Neural progenitor cell (in vitro differentiated cells): Measurements from ENCODE around the gene F2RL3. TPM values are rescaled to one million over a fixed set of nuclear protein-coding genes. Genes with fewer than 3 reads are reported as not detected.
A peak's percentile ranks its signal among the peaks of the same experiment; 100 is the strongest.

ENCODE experiments used
- DNase-seq: peaks from one replicate; pipeline ENCODE4 v3.0.0-alpha.2; 2016; ENCODE audit warnings: low spot score
- H2AFZ ChIP-seq: fragments of 200-600 bp; sonication (generic); replicated peaks from 2 replicates; pipeline ENCODE4 v1.6.1; 2016; ENCODE audit warnings: antibody characterized with exemption
- H3F3A ChIP-seq: fragments of 200-600 bp; sonication (generic); 2 replicates; pipeline ENCODE4 v1.6.1; 2016; ENCODE audit warnings: antibody characterized with exemption, low read depth
- H3K27ac ChIP-seq: fragments of 200-600 bp; sonication (generic); 2 replicates; pipeline ENCODE4 v1.5.1; 2016; ENCODE audit warnings: mild to moderate bottlenecking
- H3K27me3 ChIP-seq: fragments of 200-600 bp; sonication (generic); 2 replicates; pipeline ENCODE4 v1.6.1; 2016; ENCODE audit warnings: mild to moderate bottlenecking, moderate library complexity
- H3K36me3 ChIP-seq: fragments of 200-600 bp; sonication (generic); 2 replicates; pipeline ENCODE4 v1.5.1; 2016
- H3K4me1 ChIP-seq: fragments of 200-600 bp; sonication (generic); 2 replicates; pipeline ENCODE4 v1.6.1; 2016; ENCODE audit warnings: mixed run types
- H3K4me2 ChIP-seq: fragments of 200-600 bp; sonication (generic); 2 replicates; pipeline ENCODE4 v1.6.1; 2016
- H3K4me3 ChIP-seq: fragments of 200-600 bp; sonication (generic); 2 replicates; pipeline ENCODE4 v1.5.1; 2016
- H3K79me2 ChIP-seq: fragments of 200-600 bp; sonication (generic); 2 replicates; pipeline ENCODE4 v1.6.1; 2016; ENCODE audit warnings: low read depth
- H3K9ac ChIP-seq: fragments of 200-600 bp; sonication (generic); 2 replicates; pipeline ENCODE4 v1.6.1; 2016
- H3K9me3 ChIP-seq: fragments of 200-600 bp; sonication (generic); 2 replicates; pipeline ENCODE4 v1.5.1; 2016; ENCODE audit warnings: low read depth
- H4K20me1 ChIP-seq: fragments of 200-600 bp; sonication (generic); 2 replicates; pipeline ENCODE4 v1.6.1; 2016; ENCODE audit warnings: low read depth
- H3K27ac Mint-ChIP-seq: 3 replicates; pipeline ENCODE4 v1.8.0; 2021; ENCODE audit warnings: mixed read lengths
- H3K27me3 Mint-ChIP-seq: 2 replicates; pipeline ENCODE4 v1.8.0; 2022; ENCODE audit warnings: low read depth, mild to moderate bottlenecking, inconsistent platforms, moderate library complexity, mixed read lengths; ENCODE audit not compliant: insufficient read depth
- H3K36me3 Mint-ChIP-seq: 3 replicates; pipeline ENCODE4 v1.8.0; 2021; ENCODE audit warnings: mixed read lengths
- H3K4me1 Mint-ChIP-seq: 3 replicates; pipeline ENCODE4 v1.8.0; 2021; ENCODE audit warnings: mixed read lengths
- H3K4me3 Mint-ChIP-seq: 3 replicates; pipeline ENCODE4 v1.8.0; 2021; ENCODE audit warnings: mild to moderate bottlenecking, moderate library complexity, mixed read lengths
- H3K9me3 Mint-ChIP-seq: 3 replicates; pipeline ENCODE4 v1.8.0; 2020; ENCODE audit warnings: mixed read lengths
- EZH2 ChIP-seq: fragments of 200-600 bp; sonication (generic); IDR thresholded peaks from 2 replicates; pipeline ENCODE4 v1.6.1; 2017; ENCODE audit warnings: antibody characterized with exemption, mild to moderate bottlenecking, moderate library complexity
- EZH2phosphoT487 ChIP-seq: fragments of 200-600 bp; sonication (generic); IDR thresholded peaks from 2 replicates; pipeline ENCODE4 v1.6.1; 2017; ENCODE audit warnings: antibody characterized with exemption
- total RNA-seq: library from RNA; depleted of rRNA; stranded (reverse); fragments of >200 nt; gene quantifications from 2 replicates; pipeline ENCODE4 v1.2.3, GENCODE V29; 2015; ENCODE audit warnings: low replicate concordance
- TF ChIP-seq, protein P1 (sequence below): fragments of 200-600 bp; sonication (generic); IDR thresholded peaks from 2 replicates; pipeline ENCODE4 v1.5.1; 2017; ENCODE audit warnings: antibody characterized with exemption, mild to moderate bottlenecking

The F2RL3 gene
- total RNA-seq, 1 donor from 2014 or later = not detected

DNA sequence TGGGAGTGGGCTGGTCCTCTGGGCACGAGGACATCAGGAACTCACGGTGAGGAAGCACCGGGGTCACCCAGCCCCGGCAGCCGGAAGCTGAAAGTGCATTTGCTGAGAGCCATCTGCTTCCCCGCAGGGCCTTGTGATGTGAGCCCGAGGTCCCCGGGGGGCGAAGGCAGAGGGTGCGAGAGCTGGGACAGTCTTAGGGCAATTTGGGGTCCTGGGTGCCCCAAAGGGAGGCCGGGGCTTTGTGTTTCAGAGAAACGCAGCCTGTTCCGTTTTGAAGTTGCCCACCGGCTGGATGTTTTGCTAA is 4.8 kb downstream of the F2RL3 start:
- H4K20me1 ChIP-seq = no peaks in the 10 kb centered on the region
- Mint-ChIP-seq H3K27me3 (peaks cover 9% of the 10 kb centered on the region), H3K9me3 (no peaks in the 10 kb centered on the region), H3K27ac (no peak overlapping the region), H3K4me1 (peaks cover 8% of the 10 kb centered on the region), H3K36me3 (no peaks in the 10 kb centered on the region), H3K4me3 (no peak overlapping the region)
- no peaks in the 10 kb centered on the region for H3K9me3 ChIP-seq
- no peak overlapping the region for H3K4me2 ChIP-seq
- H3K27ac ChIP-seq = no peak overlapping the region
- peaks cover 28% of the 10 kb centered on the region for H3K27me3 ChIP-seq
- H2AFZ ChIP-seq = no peak overlapping the region
- TF ChIP-seq EZH2phosphoT487 (no peak), EZH2 (no peak)
- TF ChIP-seq, protein P1, sequence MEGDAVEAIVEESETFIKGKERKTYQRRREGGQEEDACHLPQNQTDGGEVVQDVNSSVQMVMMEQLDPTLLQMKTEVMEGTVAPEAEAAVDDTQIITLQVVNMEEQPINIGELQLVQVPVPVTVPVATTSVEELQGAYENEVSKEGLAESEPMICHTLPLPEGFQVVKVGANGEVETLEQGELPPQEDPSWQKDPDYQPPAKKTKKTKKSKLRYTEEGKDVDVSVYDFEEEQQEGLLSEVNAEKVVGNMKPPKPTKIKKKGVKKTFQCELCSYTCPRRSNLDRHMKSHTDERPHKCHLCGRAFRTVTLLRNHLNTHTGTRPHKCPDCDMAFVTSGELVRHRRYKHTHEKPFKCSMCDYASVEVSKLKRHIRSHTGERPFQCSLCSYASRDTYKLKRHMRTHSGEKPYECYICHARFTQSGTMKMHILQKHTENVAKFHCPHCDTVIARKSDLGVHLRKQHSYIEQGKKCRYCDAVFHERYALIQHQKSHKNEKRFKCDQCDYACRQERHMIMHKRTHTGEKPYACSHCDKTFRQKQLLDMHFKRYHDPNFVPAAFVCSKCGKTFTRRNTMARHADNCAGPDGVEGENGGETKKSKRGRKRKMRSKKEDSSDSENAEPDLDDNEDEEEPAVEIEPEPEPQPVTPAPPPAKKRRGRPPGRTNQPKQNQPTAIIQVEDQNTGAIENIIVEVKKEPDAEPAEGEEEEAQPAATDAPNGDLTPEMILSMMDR = no peak
- peaks cover 5% of the 10 kb centered on the region for H3F3A ChIP-seq
- no peaks in the 10 kb centered on the region for H3K36me3 ChIP-seq
- H3K4me1 ChIP-seq = no peaks in the 10 kb centered on the region
- H3K79me2 ChIP-seq = no peaks in the 10 kb centered on the region
- no peak for DNase-seq
- H3K4me3 ChIP-seq = no peak overlapping the region
- H3K9ac ChIP-seq = no peak overlapping the region

- no peaks in the 10 kb centered on the region for H4K20me1 ChIP-seq
- H3K79me2 ChIP-seq = no peaks in the 10 kb centered on the region
- no peak overlapping the region for H3K27ac ChIP-seq
- Mint-ChIP-seq H3K27me3 (peaks cover 9% of the 10 kb centered on the region), H3K4me3 (no peak overlapping the region), H3K36me3 (no peaks in the 10 kb centered on the region), H3K9me3 (no peaks in the 10 kb centered on the region), H3K4me1 (peaks cover 10% of the 10 kb centered on the region), H3K27ac (no peak overlapping the region)
- H3K9ac ChIP-seq = no peak overlapping the region
- H3K9me3 ChIP-seq = no peaks in the 10 kb centered on the region
- H2AFZ ChIP-seq = no peak overlapping the region
- H3F3A ChIP-seq = peaks cover 5% of the 10 kb centered on the region
- no peak overlapping the region for H3K4me2 ChIP-seq
- DNase-seq = no peak
- H3K4me3 ChIP-seq = no peak overlapping the region
- H3K4me1 ChIP-seq = no peaks in the 10 kb centered on the region
- no peaks in the 10 kb centered on the region for H3K36me3 ChIP-seq
- TF ChIP-seq, protein P1 = no peak
- TF ChIP-seq EZH2 = no peak
- H3K27me3 ChIP-seq = peaks cover 33% of the 10 kb centered on the region
Observed at GRCh38 chr19:16894080-16894479, 5.3 kb downstream of the F2RL3 start.

- H2AFZ ChIP-seq = no peak overlapping the region
- H3K27me3 ChIP-seq = peaks cover 33% of the 10 kb centered on the region
- Mint-ChIP-seq H3K4me1 (peaks cover 14% of the 10 kb centered on the region), H3K27ac (no peak overlapping the region), H3K36me3 (no peaks in the 10 kb centered on the region), H3K4me3 (peak overlapping the region; percentile 74), H3K27me3 (peaks cover 15% of the 10 kb centered on the region), H3K9me3 (no peaks in the 10 kb centered on the region)
- peak overlapping the region; percentile 84 for H3K4me2 ChIP-seq
- H3K9ac ChIP-seq = no peak overlapping the region
- DNase-seq = peak; percentile 50
- no peaks in the 10 kb centered on the region for H4K20me1 ChIP-seq
- H3K36me3 ChIP-seq = no peaks in the 10 kb centered on the region
- H3K4me3 ChIP-seq = peak overlapping the region; percentile 61
- no peak overlapping the region for H3K27ac ChIP-seq
- H3K9me3 ChIP-seq = no peaks in the 10 kb centered on the region
- no peaks in the 10 kb centered on the region for H3K79me2 ChIP-seq
- peaks cover 5% of the 10 kb centered on the region for H3F3A ChIP-seq
- no peaks in the 10 kb centered on the region for H3K4me1 ChIP-seq
- TF ChIP-seq, protein P1 = no peak
- TF ChIP-seq EZH2phosphoT487 = no peak
- TF ChIP-seq EZH2 = no peak
Observed at GRCh38 chr19:16895467-16896145, 6.8 kb downstream of the F2RL3 start.
